ENCODE data around the gene CYBC1.

- TF ChIP-seq EZH2 (IDR thresholded peaks at IDR 0.05) (no peak), POLR2AphosphoS5 (IDR thresholded peaks at IDR 0.05; ENCODE audit: borderline replicate concordance, low read depth, low read length) (no peak), FOXP2 (optimal IDR thresholded peaks at IDR 0.05; ENCODE audit: control extremely low read depth, extremely low read length, insufficient read depth) (no peak)
Observed at GRCh38 chr17:82402865-82403264, 47.7 kb downstream of the CYBC1 start.

Data from SK-N-MC (cell line).